ENCODE measurements around the gene PF4V1. TPM values are rescaled to one million over a fixed set of nuclear protein-coding genes. Genes with fewer than 3 reads are reported as not detected.

The PF4V1 gene, protein sequence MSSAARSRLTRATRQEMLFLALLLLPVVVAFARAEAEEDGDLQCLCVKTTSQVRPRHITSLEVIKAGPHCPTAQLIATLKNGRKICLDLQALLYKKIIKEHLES
- not detected for total RNA-seq
- long read RNA-seq, result 0 reads

DNA sequence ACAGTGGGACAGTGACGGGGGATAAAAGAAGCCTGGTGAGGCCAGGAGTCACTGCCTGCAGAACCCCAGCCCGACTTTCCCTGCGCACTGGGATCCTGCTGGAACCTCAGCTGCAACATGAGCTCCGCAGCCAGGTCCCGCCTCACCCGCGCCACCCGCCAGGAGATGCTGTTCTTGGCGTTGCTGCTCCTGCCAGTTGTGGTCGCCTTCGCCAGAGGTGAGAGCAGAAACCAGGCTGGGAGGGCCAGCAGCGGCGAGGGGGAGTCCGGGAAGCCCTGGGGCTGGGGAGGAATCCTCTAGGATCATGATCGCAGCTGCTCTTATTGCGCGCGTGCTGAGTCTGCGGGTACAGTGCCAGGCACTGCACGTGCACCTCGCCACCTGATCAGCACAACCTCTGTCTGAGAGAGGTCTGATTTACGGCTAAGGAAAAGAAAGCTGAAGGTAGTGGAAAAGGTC lies at the start of gene PF4V1:
PF4V1 (plus strand) TSS at position 51 of the 459 bp plus-strand sequence; CDS start at position 118, 67 bp downstream.
- DNase-seq (no peak), ATAC-seq (peak in 1 of 2 donors; percentile 47)
- intact Hi-C loops (cut with DNase I), result no loop called here

DNA sequence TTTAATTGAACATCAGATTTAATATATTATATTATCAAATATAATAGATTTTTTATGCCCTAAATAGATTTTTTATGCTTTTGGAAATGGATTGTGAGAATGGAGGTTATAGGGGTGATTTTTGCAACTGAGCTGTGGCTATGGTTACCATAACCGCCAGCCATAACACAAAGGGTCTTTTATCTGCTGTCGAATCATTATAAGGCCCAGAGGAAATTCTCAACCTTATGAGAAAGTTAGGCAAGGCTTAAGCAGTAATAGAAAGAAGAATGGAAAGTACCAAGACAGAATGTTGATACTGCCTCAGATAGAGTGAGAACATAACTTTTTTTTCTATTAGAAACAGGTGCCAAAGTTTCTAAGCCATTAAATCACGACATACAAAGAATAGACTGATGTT lies 42.9 kb upstream of the PF4V1 start:
- intact Hi-C loops (cut with DNase I), result no loop called here
- DNase-seq, result no peak
- ATAC-seq, result no peak

DNA sequence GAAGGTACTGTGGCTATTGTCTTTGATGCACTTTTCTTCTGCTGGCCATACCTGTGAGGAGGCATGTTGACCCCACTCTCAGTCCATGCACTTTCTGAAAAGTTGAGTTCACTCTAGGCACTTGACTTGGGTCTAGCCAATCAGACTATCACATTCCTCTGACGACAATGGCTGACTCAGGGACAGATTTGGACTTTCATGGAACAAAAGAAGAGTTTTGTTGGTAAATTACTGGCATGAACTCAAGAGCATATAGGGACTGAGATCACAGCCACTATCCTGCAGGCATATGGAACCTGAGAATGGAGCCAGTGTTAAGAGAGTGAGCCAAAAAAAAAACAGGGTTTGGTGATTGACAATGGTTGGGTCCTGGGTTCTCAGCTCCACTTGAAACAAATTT lies 41.3 kb upstream of the PF4V1 start:
- DNase-seq (no peak), ATAC-seq (no peak)
- intact Hi-C loops (cut with DNase I), result no loop called here

DNA sequence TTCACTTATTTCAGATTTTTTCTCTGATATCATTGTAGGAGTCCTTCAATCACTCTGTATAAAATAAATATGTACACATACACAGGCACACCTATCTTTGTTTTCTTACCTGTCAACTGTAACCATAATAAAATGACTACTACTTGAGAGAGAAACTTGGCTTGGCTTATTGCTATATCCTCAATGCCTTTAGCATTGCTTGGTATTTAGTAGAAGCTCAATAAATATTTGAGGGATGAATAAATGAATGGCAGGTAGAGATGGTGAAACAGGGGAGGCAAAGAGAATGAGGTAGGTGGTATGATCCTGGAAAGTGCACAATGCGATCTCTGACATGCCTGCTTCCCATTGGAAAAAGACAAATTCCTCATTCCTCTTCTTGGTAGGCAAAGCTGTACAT lies 38.4 kb upstream of the PF4V1 start:
- no peak for DNase-seq
- intact Hi-C loops (cut with DNase I), result no loop called here
- ATAC-seq, result no peak

DNA sequence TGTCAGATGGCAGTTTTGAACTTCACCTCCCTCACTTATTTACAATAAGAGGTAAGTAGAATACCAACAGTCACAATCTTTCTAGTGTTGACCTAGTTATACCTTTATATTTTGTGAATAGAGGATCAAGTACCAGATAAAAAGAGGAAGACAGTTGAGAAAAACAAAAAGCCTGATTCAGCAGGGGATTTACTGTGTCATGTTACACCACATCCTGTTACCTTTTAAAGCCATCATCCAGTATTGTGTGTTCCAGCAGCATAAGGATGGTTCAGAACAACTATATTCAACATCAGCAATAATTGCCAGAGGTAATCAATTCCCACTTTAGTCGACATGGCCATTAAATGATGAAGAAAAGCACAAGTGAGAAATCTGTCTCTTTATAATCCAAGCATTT lies 38.0 kb upstream of the PF4V1 start:
- intact Hi-C loops (cut with DNase I), result no loop called here
- ATAC-seq (no peak), DNase-seq (no peak)

DNA sequence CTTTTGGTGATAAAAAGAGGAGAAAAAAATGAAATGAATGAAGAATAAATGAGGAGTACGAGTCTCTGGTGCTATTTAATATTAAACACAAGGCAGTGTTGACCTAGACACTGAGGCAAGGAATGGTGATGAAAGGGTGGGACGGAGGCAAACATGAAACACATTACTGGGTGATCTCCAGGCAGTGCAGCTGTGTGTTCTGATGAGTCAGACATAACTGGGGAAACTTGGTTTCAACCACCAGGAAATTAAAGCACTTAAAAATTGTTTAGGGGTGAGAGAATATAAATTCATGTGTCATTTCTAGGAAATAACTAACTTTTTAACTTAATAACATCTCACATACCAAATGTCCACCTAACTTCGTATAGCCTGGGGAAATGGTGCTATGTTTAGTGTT lies 36.3 kb upstream of the PF4V1 start:
- DNase-seq, result no peak
- ATAC-seq, result peak in 1 of 2 donors; percentile 97
- intact Hi-C loops (cut with DNase I), result no loop called here

DNA sequence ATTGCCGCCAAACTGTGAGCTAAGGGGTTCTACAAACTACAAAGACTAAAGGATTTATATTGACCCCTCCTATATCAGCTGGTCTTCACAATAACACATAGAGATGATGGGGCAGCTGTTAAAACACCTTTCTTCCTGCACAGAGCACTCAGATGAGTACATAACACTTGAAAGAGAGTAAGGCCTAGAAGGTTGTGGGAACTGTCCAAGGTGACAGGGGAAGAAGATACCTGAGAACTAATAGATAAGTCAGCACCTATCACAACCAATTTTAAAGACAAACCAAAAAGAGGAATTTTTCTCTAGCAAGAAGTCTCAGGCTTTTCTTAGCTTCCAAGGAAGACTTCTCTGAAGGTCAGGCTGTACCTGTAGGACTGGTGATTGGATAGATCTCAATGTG lies 35.8 kb upstream of the PF4V1 start:
- DNase-seq (no peak), ATAC-seq (no peak)
- intact Hi-C loops (cut with DNase I), result no loop called here

DNA sequence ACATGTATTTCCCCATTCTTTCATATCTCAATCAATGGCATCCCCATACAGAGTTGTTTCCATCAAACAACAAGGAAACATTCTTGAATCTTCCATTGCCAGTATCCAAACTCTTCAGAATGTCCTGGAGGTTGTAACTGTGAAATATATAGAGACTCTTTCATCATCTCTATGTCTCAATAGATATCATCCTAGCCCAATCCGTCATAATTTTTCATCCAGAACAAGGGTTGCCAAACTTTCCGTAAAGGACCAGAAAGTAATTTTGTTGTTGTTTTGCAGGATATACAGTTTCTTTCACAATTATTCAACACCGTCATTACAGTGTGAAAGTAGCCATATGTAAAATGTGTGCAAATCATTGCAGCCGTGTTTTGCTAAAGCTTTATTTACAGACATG lies 31.8 kb upstream of the PF4V1 start:
- ATAC-seq, result no peak
- intact Hi-C loops (cut with DNase I), result no loop called here
- no peak for DNase-seq

DNA sequence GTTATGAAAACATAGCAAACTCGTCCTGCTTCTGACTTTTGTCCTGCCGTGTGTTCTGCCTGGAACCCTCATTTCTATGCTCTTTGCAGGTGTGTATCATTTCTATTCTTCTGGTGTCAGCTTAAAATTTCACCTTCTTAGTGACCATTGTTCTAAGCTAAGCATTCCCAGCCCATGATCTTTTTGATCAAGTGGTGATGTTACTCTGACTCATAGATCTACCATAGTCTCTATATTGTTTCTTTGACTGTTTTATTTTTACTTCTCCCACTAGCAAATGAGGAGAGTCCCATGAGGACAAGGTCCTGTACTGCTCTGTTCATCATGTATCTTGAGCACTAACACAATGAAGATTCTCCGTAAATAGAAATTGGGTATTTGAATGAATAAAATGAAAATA lies 30.7 kb upstream of the PF4V1 start:
- intact Hi-C loops (cut with DNase I), result no loop called here
- ATAC-seq (no peak), DNase-seq (no peak)

DNA sequence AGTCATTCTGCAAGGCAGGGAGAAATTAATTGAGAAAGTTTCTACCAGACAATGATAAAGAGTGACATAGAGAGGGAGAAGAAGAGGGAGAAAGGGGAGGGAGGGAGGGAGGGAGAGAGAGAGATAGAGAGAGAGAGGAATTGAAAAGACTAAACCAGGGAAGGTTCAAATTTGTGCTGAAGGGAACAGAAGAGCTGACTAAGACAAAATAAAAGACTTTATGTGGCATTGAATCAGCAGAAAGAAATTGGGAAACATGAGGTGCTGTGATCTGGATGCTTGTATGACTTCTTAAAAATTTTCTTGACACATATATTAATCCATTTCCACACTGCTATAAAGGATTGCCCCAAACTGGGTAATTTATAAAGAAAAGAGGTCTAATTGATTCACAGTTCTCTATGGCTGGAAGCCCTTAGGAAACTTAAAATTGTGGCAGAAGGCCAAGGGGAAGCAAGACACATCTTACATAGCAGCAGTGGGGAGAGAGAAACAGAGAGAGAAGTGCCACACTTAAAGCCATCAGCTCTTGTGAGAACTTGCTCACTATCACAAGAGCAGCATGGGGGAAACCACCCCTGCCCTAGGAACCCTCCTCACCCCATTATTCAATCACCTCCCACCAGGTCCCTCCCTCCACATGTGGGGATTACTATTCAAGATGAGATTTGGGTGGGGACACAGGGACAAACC lies 30.1 kb upstream of the PF4V1 start:
- DNase-seq (no peak), ATAC-seq (peak in 1 of 2 donors; percentile 27)
- intact Hi-C loops (cut with DNase I), result no loop called here

DNA sequence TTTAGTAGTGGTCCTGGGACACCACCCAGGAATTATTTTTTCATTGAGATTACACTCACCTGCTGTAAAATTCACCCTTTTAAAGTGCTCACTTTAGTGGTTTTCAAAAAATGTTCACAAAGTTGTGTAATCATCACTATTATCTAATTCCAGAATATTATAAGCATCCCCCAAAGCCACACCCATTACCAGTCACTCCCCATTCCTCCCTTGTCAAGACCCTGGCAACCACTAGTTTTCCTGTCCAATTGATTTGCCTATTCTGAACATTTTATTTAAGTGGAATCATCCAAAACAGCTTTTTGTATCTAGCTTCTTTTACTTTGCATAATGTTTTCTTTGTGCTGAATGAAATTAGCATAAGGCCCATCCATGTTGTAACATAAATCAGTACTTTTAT lies 29.3 kb upstream of the PF4V1 start:
- DNase-seq (no peak), ATAC-seq (peak in 1 of 2 donors; percentile 61)
- intact Hi-C loops (cut with DNase I), result no loop called here

DNA sequence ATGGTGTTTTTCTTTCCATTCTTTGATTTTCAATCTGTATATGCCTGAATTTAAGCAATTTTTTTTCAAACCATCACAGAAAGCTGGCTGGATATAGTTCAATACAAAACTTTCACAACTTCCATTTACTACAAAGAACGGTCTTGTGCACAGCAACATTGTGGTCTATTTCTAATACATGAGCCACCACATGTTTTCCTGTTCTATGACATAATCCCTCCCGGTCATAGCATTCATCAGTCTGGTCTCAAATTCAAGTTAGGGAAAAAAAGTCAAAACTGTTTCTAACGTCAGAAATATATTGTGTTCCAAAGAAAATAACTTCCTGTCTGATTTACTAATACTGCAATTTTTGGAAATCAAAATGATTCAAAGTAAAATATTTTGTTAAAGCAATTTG lies 24.1 kb upstream of the PF4V1 start:
- DNase-seq, result no peak
- peak in 1 of 2 donors; percentile 80 for ATAC-seq
- intact Hi-C loops (cut with DNase I), result no loop called here

DNA sequence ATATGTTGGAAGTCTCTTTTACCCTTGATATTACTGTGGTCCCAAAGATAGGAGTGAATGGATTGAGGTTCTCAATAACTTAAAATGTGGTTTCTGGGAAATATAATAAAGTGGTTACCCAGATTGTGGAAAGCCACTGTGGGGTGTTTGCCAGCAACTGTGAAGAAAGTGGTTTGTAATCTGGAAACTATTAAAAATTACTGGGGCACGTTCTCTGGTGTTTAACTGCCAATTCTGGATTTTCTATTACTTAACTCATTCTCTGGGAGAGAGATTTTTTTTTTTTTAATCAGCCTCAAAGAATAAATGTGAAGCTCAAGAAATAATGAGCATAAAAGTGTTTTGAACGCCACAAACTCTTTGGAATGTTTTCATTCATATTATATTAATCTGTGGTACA lies 21.5 kb upstream of the PF4V1 start:
- intact Hi-C loops (cut with DNase I), result no loop called here
- peak; percentile 27 to 36 for ATAC-seq
- DNase-seq, result no peak

DNA sequence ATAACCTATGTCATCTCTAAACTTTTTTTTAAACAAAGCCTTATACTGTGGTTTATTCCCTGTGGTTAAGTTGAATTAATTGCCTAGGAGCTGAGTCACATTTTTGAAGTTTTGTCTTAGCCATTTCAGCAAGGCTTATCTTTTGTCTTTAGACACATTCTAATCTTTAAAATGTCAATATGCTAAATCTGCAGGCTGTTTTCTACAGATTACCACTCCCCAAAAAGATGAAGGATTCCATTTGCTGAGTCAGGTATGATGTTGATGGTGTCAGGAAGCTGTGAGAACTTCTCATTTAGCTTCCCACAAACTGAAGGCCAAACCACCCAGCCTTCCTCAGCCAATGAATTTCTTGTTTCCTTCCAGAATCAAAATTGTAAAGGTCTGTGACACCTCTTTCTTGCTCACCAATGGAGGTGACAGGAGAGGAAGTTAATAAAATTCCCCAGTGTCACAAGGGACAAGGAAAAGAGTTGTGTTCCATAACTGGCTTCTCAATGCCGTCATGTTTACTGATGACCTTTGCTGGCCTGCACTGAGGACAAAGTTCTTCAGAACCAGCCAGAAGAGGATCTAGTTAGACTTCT lies 20.4 kb upstream of the PF4V1 start:
- intact Hi-C loops (cut with DNase I), result no loop called here
- peak in 1 of 2 donors; percentile 38 for ATAC-seq
- DNase-seq, result no peak

DNA sequence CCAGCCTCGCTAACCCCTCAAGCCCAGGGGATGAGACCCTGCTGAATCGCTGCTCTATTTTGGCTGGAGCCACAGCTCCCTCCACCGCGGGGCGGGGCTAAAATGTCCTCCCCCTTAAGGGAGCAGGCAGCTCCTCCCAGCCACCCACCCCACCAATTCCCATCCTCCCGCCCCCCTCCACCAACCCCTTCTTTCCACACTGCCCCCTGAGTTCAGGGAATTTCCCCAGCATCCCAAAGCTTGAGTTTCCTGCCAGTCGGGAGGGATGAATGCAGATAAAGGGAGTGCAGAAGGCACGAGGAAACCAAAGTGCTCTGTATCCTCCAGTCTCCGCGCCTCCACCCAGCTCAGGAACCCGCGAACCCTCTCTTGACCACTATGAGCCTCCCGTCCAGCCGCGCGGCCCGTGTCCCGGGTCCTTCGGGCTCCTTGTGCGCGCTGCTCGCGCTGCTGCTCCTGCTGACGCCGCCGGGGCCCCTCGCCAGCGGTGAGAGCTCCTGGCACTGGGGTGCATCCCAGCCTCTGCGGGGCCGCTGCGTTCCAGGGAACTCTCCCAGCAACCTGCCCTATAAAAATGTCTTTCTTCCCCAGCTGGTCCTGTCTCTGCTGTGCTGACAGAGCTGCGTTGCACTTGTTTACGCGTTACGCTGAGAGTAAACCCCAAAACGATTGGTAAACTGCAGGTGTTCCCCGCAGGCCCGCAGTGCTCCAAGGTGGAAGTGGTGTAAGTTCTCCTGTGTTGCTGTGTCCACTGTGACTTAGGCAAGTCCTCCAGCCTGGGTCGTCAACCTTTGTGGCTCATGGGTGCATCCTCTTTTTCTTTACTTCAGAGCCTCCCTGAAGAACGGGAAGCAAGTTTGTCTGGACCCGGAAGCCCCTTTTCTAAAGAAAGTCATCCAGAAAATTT lies 16.5 kb upstream of the PF4V1 start, which contains the start of gene CXCL6:
CXCL6 (plus strand) TSS at position 306 of the 907 bp plus-strand sequence; CDS start at position 379, 73 bp downstream.
- DNase-seq, result peak; percentile 53
- peak; percentile 53 to 74 for ATAC-seq
- intact Hi-C loops (cut with DNase I), result no loop called here

DNA sequence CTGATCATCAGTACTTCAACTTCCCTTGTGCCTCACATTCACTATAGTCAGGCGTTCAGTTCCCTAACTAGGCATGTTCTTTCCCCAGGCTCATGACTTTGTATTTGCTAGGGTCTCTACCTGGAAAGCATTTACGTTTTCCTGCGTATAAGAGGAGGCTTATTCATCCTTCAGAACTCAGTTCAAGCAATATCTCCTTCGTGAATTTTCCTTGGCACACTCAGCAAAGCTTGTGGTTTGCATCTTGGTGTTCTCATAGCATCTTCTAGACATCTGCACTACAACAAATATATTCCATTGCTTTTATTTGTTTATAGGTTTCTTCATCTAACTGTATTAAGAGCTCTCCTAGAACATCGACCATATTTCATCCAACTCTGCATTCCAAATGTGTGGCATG lies 14.0 kb upstream of the PF4V1 start:
- no peak for ATAC-seq
- DNase-seq, result no peak
- intact Hi-C loops (cut with DNase I), result no loop called here

DNA sequence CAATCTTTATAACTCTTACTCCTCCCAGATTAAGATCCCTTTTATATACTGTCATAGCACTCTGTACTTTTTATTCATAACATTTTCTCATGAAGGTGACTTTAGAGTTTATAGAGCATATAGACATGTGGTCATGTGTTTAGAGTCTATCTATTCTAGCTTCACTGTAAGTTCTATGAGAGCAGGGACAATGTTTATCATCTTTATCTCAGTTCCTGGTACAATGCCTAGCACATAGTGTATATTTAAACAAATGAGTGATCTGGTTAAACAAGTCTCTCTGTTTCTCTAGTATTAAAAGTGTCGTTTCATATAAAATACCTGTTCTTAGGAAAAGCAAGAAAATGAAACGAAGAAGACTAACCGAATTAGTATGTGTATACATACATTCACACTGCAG lies 13.4 kb upstream of the PF4V1 start:
- intact Hi-C loops (cut with DNase I), result no loop called here
- ATAC-seq, result no peak
- DNase-seq, result no peak

DNA sequence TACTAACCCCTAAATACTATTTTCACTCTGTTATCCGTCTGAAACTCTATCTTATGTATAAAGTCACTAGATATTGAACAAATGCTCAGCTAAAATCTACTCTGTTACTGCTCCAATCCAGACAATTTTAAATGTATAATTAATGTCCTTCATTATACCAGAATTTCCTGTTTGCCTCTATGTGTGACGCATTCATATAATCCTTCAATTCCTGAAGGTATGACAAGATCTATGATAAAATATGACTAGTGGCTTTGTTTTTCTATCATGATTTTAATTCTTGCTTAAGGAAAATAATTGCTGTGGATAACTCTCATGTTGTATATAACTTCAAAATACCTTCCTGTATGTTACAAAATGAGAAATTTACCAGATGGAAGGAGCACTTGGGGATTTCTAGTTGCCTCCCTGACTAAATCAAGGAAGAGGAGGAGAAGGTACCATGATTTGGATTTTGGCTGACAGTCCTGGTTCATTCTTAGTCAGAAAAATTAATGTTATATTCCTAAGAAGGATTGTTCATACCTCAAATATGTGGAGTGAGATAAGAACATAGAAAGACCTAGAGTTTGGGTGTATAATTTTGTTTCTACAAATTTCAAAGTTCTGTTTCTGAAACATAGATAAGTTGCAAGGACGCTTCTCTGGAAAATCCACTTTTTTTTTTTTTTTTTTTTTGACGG lies 11.7 kb upstream of the PF4V1 start:
- peak in 1 of 2 donors; percentile 83 for ATAC-seq
- DNase-seq, result no peak
- intact Hi-C loops (cut with DNase I), result no loop called here

DNA sequence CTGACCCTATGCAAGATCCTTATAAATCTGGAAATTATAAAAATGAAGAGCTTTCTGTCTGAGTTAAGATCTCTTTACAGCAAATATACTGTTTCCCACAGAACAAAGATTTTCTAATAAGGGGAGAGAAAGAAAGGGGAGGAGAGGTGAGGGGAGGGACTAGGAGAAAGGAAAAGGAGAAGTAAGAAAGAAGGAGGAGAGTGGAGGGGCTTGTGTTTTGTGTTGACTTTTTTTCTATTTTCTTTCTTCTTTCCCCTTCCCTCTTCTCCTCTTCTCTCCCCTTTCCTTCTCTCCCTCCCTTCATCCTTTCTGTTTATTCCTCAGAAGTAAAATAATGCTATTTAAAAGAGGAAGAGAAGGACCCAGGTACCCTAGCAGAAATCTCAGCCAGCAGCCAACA lies 10.4 kb upstream of the PF4V1 start:
- ATAC-seq (no peak), DNase-seq (no peak)
- intact Hi-C loops (cut with DNase I), result no loop called here

Measured in left cardiac atrium (tissue), 4 donors.